ENCODE results near the gene SNED1.

SNED1 gene

DNA sequence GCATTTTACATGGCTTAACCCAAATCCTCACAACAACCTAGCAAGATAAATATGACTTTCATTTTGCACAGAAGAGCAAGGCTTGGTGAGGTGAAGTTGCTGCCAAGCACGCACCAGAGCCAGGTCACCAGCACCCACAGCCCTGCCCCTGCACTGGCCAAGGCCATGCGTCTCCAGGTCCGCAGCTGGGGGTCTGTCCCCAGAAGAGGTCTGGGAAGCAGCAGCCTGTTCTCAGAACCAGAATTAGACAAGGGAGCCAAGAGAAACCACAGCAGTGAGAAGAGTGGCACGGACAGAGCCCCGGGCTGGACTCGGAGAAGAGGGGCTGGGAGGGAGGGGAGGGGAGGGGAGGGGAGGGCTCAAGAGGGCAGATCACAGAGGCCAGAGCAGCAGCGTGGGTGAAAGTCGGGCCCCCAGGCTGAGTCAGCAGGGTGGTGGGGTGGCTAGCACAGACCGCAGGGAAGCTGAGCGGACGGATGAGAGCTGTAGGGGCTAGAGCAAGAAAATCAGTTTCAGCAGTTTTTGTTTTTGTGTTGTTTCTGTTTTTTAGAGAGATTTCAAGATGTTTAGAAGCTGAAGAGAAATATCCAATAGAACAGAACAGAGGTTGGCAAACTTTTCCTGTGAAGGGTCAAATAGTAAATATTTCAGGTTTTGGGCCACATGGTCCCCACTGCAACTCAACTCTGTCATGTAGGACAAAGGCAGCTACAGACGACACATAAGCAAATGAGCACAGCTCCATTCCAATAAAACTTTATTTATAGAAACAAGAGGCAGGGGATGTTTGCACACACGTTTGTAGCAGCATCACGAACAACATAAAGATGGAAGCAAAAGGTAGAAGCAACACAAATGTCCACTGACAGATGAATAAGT, 111.0 kb downstream of the SNED1 start:
- no peak for DNase-seq (ENCODE audit: low read depth)

DNA sequence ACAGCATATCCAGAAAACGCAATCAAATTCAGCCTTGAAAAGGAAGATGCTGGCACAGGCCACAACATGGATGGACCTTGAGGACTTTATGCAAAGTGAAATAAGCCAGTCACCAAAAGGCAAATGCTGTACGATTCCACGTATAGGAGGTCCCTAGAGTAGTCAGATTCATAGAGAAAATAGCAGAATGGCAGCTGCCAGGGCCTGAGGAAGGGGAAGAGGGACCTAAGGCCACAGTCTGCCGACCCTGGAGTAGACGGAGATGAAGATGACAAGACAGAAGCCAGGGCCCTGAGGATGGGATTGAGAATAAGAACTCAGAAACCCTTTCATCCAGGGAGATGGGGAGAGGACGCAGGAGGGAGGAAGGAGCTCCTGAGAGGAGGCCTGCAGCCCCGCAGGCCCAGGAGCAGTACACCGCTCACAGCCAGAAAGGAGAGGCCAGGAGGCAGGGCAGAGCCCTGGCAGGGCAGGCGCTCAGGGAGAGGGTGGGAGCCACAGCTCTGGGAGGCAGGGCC, 111.7 kb downstream of the SNED1 start:
- no peak for DNase-seq (ENCODE audit: low read depth)

DNA sequence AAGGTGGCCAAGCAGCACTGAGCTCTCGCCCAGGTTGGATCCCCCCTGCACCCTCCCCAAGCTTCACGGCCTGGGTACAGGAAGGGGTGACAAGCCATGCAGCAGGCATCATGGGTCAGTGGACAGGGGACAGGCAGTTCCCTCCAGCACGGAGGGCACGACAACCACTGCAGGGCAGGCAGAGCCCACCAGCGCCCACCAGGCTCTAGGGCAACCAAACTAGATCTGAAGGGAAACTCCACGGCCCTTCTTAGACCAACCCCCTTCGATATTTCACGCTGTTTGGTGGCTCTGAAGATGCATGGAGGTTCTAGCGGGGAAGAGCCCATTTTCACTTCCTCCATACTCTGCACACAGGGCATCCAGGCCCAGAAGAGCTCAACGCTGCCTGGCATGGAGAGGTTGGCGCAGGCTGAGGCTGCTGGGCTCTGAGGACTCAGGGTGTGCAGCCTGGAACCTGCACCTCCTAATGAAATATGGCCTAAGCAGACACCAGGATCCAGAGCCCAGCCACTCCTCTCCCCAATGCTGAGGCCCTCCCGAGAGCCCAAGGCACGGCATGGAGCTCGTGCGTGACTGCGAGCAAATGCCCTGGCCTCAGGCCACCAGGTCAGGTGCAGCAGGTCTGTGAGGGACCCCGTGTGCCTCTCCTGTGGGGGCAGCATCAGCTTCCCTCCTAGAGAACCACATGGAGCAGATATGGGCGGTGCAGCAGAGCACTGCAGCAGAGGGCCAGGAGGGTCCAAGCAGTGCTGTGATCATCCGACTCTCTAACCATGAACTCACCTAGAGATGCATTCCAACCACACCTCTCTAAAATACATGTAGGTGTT, 112.4 kb downstream of the SNED1 start:
- DNase-seq (ENCODE audit: low read depth) = no peak

DNA sequence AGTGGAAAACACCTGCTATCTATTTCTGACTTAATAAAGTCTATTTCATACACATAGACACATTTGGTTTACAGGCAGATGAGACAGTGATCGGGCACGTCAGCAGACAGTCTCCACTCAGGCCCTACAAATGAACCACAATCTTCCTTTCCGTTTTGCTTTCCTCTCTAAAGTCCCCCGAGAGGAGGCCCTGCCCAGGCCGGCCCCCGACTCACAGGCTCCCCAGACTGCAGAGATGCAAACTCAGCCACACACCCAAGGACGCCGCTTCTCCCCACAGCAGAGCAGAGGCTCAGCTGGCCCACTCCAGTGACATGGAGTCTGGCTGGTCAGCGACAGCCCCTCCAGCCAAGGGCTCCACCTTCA, 113.0 kb downstream of the SNED1 start:
- DNase-seq (ENCODE audit: low read depth) = no peak

DNA sequence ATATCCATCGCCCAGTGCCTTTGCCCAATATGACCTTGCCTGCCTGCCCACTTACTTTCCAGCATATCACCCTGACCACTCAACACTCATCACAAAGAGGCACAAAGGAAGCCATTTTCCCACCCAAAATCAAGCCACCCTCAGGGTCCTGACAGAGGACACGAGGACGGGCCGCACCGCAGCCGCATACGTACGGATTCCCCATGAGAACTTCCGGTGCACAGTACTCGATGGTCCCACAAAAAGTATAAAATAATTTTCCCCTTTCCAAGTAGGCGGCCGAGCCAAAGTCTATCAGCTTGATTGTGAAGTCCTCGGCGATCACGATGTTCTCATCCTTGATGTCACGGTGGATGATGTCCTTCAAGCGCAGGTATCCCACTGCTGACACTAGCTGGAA, 113.6 kb downstream of the SNED1 start:
- DNase-seq (ENCODE audit: low read depth) = no peak

DNA sequence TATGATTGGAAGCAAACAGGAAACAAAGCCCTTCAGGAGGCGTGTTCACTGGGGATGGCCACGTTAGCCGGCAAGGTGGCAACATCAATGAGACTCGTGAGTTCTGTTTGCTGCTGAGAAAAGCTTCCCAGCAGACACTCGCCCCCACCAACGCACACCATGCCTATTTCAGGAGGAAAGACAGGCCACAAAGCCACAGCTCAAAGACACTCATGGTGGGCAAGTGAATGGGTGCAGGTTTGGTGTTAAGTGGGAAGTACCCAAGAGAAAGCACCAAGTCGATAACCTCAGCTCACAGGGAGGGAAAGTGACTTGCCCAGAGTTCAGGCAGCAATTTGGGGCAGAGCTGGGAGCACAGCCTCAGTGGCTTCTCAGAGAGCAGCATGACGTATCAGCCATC, 114.2 kb downstream of the SNED1 start:
- DNase-seq (ENCODE audit: low read depth) = no peak

DNA sequence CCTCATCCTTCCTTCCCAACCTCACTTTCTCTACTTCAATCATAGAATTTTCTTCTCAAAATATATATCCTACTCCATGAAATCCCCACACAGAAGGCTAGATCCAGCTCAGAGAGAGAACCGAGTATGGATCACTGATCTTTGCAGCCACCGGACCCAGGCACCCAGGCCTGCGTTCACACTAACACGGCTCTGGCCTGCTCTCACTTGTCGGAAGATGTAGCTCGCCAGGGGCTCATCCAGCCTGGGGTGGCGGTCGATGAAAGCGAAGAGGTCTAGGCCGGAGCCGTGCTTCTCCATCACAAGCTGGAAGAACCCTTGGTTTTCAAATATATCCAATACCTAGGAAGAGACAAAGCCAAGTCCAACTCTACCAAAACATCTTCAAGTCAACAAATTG, 116.4 kb downstream of the SNED1 start:
- no peak for DNase-seq (ENCODE audit: low read depth)

DNA sequence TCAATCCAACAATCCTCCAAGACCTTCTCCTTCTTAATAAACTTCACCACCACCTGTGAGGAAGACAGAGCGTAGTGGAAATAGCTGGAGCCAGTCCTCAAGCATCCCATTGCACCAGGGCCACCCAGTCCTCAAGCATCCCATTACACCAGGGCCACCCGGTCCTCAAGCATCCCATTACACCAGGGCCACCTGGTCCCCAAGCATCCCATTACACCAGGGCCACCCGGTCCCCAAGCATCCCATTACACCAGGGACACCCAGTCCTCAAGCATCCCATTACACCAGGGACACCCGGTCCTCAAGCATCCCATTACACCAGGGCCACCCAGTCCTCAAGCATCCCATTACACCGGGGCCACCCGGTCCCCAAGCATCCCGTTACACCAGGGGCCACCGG, 116.9 kb downstream of the SNED1 start:
- no peak for DNase-seq (ENCODE audit: low read depth)

DNA sequence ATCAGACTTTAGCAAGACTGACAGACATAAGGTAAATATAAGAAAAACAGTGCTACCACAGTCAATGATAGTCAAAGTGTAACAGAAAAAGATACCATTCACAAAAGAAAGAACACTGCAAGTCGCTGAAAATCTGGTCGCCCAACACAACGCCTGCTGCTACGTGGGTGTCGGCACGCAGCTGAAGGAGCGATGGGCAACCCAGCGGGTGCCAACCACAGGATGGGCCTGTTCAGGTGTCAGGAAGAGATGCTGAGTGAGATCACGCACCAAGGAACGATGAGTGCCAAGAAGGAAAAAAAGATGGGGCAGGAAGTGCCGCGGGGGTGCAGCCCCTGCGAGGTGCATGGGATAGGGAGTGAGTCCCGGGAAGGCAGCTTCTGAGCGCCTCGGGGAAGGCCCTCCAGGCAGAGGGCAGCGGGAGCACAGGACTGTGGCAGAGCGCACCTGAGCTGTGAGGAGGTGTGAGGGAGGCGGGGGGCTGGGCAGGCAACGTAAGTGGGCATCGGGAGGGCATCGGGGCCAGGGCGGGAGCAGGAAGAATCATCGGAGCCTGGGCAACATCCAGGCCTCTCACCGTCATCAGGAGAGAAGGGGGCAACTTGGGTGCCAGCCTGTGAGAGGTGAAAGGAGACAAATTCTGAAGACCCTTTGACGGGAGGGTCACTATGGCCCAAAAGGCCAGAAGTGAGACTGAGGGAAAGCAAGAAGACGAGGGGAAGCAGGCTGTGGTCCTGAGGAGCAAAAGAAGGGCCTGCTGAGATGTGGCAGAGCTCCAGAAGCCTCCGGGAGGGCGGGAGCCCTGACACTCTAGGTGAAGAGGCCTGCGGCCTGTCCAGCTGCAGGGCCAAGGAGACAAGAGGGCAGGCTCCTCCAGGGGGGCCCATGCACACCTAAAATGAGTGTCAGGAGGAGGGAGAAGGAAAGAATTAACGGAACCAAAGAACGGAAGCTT, 118.5 kb downstream of the SNED1 start:
- DNase-seq (ENCODE audit: low read depth) = no peak

DNA sequence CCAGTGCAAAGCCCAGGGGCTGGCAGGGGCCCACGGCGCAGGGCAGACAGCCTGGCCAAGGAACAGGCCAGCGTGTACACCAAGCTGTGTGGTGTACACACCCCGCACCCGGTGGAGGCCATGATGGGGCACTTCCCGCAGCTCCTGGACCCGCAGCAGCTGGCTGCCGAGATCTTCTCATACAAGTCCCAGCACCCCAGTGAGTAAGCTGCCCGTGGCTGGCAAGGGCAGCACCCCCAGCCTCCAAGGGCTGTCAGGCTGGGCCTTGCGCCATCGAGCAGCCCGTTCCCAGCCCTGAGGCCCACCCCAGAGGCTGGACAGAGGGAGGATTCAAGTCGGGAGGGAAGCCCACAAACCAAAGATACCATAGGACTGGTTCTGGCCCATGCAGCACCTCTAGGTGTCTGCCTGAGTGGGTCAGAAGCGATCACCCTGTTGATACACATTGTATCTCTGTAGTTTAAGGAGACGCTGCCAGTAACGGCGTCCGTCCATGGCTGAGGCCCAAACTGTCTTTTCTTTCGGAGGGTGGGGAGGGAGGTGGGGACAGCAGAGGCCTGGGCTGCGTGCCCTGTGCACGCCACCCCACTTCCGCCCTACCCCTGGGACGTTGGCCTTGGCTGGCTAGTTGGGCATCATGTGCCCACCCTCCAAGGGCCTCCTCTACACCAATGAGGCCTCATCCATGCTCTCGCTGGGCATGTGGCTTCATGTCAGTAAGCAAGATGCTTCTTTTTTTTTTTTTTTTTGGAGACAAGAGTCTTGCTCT, 120.5 kb downstream of the SNED1 start:
- no peak for DNase-seq (ENCODE audit: low read depth)

DNA sequence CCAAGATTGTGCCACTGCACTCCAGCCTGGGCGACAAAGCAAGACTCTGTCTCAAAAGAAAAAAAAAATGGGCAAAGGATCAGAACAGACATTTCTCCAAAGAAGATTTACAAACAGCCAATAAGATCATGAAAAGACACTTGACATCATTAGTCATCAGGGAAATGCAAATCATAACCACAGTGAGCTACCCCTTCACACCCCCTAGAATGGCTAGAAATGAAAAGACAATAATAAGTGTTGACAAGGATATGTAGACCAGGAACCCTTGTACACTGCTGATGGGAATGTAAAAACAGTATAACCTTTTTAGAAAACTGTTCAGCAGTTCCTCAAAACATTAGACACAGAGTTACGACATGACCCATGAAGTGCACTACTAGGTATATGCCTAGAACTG, 122.0 kb downstream of the SNED1 start:
- DNase-seq (ENCODE audit: low read depth) = no peak

DNA sequence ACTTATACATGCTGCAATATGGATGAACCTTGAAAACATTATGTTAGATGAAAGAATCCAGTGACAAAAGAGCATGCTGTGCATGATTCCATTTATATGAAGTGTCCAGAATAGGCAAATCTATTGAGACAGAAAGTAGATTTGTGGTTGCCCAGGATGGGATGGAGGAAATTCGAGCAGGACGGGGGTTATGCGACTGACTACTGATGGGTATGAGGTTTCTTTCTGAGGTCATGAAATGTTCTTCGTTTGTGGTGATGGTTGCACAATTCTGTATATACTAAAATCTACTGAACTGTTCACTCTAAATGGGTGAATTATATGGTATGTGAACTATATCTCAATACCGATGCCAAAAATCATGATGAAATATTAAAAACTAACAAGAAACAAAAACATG, 122.6 kb downstream of the SNED1 start:
- DNase-seq (ENCODE audit: low read depth) = no peak

DNA sequence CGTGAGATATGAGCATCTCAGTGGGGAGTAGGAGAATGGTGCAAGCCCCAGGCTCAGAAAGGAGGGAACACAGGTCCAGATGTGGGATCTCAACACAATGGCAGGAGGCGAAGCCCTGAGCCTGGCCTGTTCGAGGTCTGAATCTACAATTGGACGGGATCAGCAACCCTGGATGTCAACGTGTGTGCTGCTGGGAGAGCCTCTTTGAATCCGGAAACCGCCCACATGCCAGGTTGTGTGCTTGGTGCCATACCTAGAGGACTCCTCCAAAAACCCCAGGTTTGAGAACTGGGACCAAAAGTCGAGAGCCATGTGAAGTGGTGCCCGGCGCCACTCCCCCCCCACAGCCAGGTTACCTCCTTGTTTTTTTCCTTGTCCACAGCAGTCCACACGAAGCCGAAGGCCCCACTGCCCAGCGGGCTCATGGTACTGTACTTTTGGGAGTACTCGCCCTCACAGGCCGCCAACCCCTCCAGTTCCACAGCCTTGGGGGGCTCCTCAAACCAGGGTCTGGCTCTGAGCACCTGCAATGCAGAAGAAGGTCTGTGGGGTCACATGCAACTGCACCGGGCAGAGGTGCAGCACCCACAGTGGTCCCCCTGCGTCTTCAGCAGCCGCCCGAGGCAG, 124.1 kb downstream of the SNED1 start:
- no peak for DNase-seq (ENCODE audit: low read depth)

DNA sequence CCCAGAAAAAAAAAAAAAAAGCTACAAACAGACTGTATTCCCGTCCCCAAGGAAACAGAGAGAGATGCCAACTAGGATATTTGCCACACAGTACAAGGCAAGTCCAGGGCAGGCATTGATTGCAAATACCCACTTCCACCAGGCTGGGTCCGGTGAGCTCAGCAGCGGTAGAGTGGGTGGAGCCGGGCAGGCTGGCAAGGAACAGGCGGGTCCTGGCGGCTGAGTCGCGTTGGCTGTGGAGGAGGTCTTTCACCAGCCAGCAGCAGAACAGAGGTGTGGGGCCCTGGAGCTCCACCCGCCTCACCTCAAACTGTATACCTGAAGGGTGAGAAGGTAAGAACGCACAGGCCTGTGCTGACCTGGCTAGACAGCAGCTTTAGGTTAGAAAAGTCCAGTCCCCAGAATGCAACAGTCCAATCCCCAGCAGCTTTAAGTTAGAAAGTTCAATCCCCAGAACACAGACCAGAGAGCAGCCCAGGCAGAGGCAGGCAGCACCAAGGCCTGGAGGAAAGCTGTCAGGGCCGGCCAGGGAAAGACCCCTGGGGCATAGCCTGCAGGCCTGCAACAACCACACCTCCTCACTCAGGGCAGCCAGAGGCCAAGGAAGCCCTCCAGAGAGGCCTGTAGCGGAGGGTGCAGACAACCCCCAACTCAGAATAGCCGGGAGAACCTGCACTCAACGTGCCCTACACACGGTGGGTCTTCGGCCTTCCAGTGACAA, 125.6 kb downstream of the SNED1 start:
- peak; percentile 36 for DNase-seq (ENCODE audit: low read depth)

DNA sequence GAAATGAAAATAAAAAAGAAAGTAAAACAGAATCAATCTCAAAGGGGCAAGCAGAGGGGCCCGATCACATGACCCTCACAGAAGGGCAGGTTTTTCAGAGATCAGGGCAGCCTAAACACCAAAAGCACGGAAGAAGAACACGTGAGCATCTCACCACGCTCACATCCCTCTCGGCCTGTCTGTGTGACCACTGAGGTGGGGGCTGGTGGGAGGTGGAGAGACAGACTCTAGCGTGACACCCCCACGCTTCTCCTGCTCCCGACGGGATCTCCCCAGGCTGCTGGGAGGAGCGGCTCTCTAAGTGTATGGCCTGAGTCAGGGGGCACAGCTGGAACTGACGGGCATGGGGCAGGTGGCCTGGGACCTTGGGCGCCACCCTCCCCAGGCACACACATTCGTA, 127.2 kb downstream of the SNED1 start:
- DNase-seq (ENCODE audit: low read depth) = no peak

DNA sequence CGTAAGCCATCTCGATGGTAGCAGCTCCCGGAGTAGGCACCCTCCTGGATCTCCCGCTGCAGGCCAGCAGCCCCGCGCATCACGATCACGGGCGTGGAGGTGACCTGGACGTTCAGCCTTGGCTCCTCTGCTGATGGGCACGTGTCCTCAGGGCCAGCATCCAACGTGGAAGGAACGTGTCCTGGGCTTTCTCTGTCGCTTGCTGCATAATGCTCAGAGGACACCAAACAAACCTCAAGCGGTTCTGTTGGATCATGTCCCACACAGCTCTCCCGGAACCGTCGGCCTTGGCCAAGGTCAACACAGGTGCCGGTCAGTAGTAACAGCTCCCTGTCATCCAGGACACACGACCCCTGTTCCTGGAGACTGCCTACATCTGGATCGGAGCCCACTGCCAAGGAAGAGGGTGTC, 127.8 kb downstream of the SNED1 start:
- DNase-seq (ENCODE audit: low read depth) = no peak

DNA sequence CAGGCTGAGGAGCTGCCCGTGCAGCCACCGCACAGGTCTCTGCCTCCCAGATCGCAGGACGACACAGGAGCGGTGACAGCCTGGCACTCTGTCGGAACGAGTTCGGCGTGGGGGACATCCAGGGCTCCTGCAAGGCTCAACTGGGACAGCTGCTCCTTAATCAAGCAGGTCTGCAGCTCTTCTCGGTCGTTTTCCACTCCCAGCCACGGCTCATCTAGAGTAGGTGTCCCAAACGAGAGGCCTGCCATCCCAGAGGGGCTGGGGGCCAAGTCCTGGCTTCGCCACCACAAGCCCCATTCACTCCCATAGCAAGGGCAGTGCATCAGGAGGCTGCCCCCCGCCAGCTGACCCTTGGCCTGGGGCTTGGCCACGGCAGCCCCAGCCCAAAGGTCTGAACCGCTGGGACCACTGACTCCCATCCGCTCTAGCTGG, 128.4 kb downstream of the SNED1 start:
- DNase-seq (ENCODE audit: low read depth) = no peak

DNA sequence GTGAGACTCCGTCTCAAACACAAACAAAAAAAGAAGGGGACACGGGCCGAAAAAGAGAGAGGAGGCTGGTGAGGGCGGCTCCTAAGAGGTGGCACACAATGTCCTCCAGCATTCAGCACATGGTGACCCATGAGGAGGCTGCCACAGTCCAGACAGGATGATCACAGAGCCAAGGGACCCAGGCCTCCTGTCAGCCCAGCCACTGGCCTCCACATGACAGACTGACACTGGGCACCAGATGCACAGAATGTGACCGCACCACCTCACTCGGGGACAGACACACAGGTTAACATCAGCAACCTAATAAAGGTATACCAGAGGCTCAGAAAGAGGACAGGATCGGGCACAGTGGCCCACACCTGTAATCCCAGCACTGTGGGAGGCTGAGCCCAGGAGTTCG, 129.8 kb downstream of the SNED1 start:
- DNase-seq (ENCODE audit: low read depth) = no peak

DNA sequence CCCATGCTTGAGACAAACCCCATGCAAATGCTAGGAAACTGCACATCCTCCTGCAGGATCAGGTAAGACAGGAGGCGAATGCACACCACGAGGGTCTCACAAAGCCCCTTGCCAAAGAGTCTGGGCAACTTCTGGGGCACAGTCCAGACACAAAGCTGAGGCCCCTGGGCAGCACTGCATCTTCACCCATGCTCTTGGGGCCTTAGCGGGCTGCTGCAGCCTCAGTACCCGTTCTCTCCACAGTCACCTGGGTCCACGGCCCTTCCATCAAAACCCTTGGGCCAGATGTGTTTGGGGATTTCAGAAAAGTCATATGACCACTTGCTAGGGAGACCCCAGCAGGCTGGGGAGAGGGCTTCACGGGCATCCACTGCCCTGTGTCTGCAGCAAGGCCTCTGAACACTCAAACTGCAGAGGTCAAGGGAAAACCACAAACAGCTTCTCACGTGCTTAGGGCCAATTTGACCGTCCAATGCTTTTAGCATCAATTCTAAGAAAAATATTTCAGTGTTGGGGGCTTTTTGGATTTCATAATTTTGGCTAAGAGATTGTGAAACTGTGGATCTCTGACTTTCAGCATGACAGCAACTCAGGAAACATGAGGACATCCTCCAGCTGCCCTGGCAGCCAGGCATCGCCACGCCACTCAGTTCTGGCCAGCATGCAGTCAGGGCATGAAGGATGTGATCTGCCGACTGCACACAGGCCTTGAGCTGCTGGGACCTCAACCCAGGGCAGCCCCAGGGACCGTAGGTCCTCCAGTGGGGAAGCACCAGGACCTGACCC, 130.9 kb downstream of the SNED1 start:
- DNase-seq (ENCODE audit: low read depth) = no peak
